ENCODE measurements around the gene ZNF280D.

ZNF280D gene

GRCh38 chr15:56672721-56673120, 60.6 kb downstream of the ZNF280D start:
- Histone ChIP-seq H3K9me3 (ENCODE audit: control insufficient read depth, low read depth, low read length) (no peaks in the 10 kb centered on the region), H3K9ac (ENCODE audit: low read length) (no peak overlapping the region), H3K4me3 (ENCODE audit: low read length) (no peak overlapping the region), H3K4me1 (ENCODE audit: control insufficient read depth, low read depth, low read length) (no peaks in the 10 kb centered on the region), H3K36me3 (ENCODE audit: control insufficient read depth, low read depth, low read length) (no peaks in the 10 kb centered on the region), H3K27me3 (ENCODE audit: control insufficient read depth, insufficient read depth, low read length) (no peaks in the 10 kb centered on the region), H3K27ac (ENCODE audit: low read length) (no peak overlapping the region)

- Histone ChIP-seq H3K9me3 (ENCODE audit: control insufficient read depth, low read depth, low read length) (no peaks in the 10 kb centered on the region), H3K36me3 (ENCODE audit: control insufficient read depth, low read depth, low read length) (no peaks in the 10 kb centered on the region), H3K27me3 (ENCODE audit: control insufficient read depth, insufficient read depth, low read length) (no peaks in the 10 kb centered on the region), H3K4me3 (ENCODE audit: low read length) (no peak overlapping the region), H3K27ac (ENCODE audit: low read length) (no peak overlapping the region), H3K4me1 (ENCODE audit: control insufficient read depth, low read depth, low read length) (no peaks in the 10 kb centered on the region), H3K9ac (ENCODE audit: low read length) (no peak overlapping the region)
Measured at GRCh38 chr15:56667517-56667916, 65.8 kb downstream of the ZNF280D start.

- Histone ChIP-seq H3K9ac (ENCODE audit: low read length) (no peak overlapping the region), H3K36me3 (ENCODE audit: control insufficient read depth, low read depth, low read length) (no peaks in the 10 kb centered on the region), H3K27ac (ENCODE audit: low read length) (no peak overlapping the region), H3K27me3 (ENCODE audit: control insufficient read depth, insufficient read depth, low read length) (no peaks in the 10 kb centered on the region), H3K9me3 (ENCODE audit: control insufficient read depth, low read depth, low read length) (no peaks in the 10 kb centered on the region), H3K4me3 (ENCODE audit: low read length) (no peak overlapping the region), H3K4me1 (ENCODE audit: control insufficient read depth, low read depth, low read length) (no peaks in the 10 kb centered on the region)
Measured at GRCh38 chr15:56660943-56661342, 72.4 kb downstream of the ZNF280D start.

GRCh38 chr15:56659197-56659596, 74.1 kb downstream of the ZNF280D start:
- no peaks in the 10 kb centered on the region for H3K9me3 ChIP-seq (ENCODE audit: control insufficient read depth, low read depth, low read length)
- no peaks in the 10 kb centered on the region for H3K4me1 ChIP-seq (ENCODE audit: control insufficient read depth, low read depth, low read length)
- no peaks in the 10 kb centered on the region for H3K36me3 ChIP-seq (ENCODE audit: control insufficient read depth, low read depth, low read length)
- H3K27ac ChIP-seq (ENCODE audit: low read length), result no peak overlapping the region
- H3K27me3 ChIP-seq (ENCODE audit: control insufficient read depth, insufficient read depth, low read length), result no peaks in the 10 kb centered on the region
- H3K4me3 ChIP-seq (ENCODE audit: low read length), result no peak overlapping the region
- no peak overlapping the region for H3K9ac ChIP-seq (ENCODE audit: low read length)

- Histone ChIP-seq H3K4me3 (ENCODE audit: low read length) (no peak overlapping the region), H3K36me3 (ENCODE audit: control insufficient read depth, low read depth, low read length) (no peaks in the 10 kb centered on the region), H3K27me3 (ENCODE audit: control insufficient read depth, insufficient read depth, low read length) (no peaks in the 10 kb centered on the region), H3K9me3 (ENCODE audit: control insufficient read depth, low read depth, low read length) (no peaks in the 10 kb centered on the region), H3K4me1 (ENCODE audit: control insufficient read depth, low read depth, low read length) (no peaks in the 10 kb centered on the region), H3K9ac (ENCODE audit: low read length) (no peak overlapping the region), H3K27ac (ENCODE audit: low read length) (no peak overlapping the region)
Measured at GRCh38 chr15:56654624-56655023, 78.7 kb downstream of the ZNF280D start.

- H3K9ac ChIP-seq (ENCODE audit: low read length), result no peak overlapping the region
- no peak overlapping the region for H3K27ac ChIP-seq (ENCODE audit: low read length)
- no peaks in the 10 kb centered on the region for H3K9me3 ChIP-seq (ENCODE audit: control insufficient read depth, low read depth, low read length)
- H3K4me3 ChIP-seq (ENCODE audit: low read length), result no peak overlapping the region
- no peaks in the 10 kb centered on the region for H3K4me1 ChIP-seq (ENCODE audit: control insufficient read depth, low read depth, low read length)
- H3K36me3 ChIP-seq (ENCODE audit: control insufficient read depth, low read depth, low read length), result no peaks in the 10 kb centered on the region
- no peaks in the 10 kb centered on the region for H3K27me3 ChIP-seq (ENCODE audit: control insufficient read depth, insufficient read depth, low read length)
Measured at GRCh38 chr15:56654216-56654615, 79.1 kb downstream of the ZNF280D start.

- Histone ChIP-seq H3K27me3 (ENCODE audit: control insufficient read depth, insufficient read depth, low read length) (no peaks in the 10 kb centered on the region), H3K4me3 (ENCODE audit: low read length) (no peak overlapping the region), H3K9me3 (ENCODE audit: control insufficient read depth, low read depth, low read length) (no peaks in the 10 kb centered on the region), H3K36me3 (ENCODE audit: control insufficient read depth, low read depth, low read length) (no peaks in the 10 kb centered on the region), H3K27ac (ENCODE audit: low read length) (no peak overlapping the region), H3K9ac (ENCODE audit: low read length) (no peak overlapping the region), H3K4me1 (ENCODE audit: control insufficient read depth, low read depth, low read length) (no peaks in the 10 kb centered on the region)
Measured at GRCh38 chr15:56653787-56654186, 79.5 kb downstream of the ZNF280D start.

- Histone ChIP-seq H3K27ac (ENCODE audit: low read length) (no peak overlapping the region), H3K9ac (ENCODE audit: low read length) (no peak overlapping the region), H3K27me3 (ENCODE audit: control insufficient read depth, insufficient read depth, low read length) (no peaks in the 10 kb centered on the region), H3K36me3 (ENCODE audit: control insufficient read depth, low read depth, low read length) (no peaks in the 10 kb centered on the region), H3K4me1 (ENCODE audit: control insufficient read depth, low read depth, low read length) (no peaks in the 10 kb centered on the region), H3K4me3 (ENCODE audit: low read length) (no peak overlapping the region), H3K9me3 (ENCODE audit: control insufficient read depth, low read depth, low read length) (no peaks in the 10 kb centered on the region)
Measured at GRCh38 chr15:56653107-56653506, 80.2 kb downstream of the ZNF280D start.

GRCh38 chr15:56648311-56648710, 85.0 kb downstream of the ZNF280D start:
- Histone ChIP-seq H3K27me3 (ENCODE audit: control insufficient read depth, insufficient read depth, low read length) (no peaks in the 10 kb centered on the region), H3K4me3 (ENCODE audit: low read length) (no peak overlapping the region), H3K9ac (ENCODE audit: low read length) (no peak overlapping the region)

GRCh38 chr15:56640549-56640948, 92.8 kb downstream of the ZNF280D start:
- H3K4me1 ChIP-seq (ENCODE audit: control insufficient read depth, low read depth, low read length), result peaks cover 8% of the 10 kb centered on the region
- H3K4me3 ChIP-seq (ENCODE audit: low read length), result no peak overlapping the region
- no peak overlapping the region for H3K27ac ChIP-seq (ENCODE audit: low read length)
- no peaks in the 10 kb centered on the region for H3K27me3 ChIP-seq (ENCODE audit: control insufficient read depth, insufficient read depth, low read length)
- no peak overlapping the region for H3K9ac ChIP-seq (ENCODE audit: low read length)
- no peaks in the 10 kb centered on the region for H3K36me3 ChIP-seq (ENCODE audit: control insufficient read depth, low read depth, low read length)
- H3K9me3 ChIP-seq (ENCODE audit: control insufficient read depth, low read depth, low read length), result no peaks in the 10 kb centered on the region

More at GRCh38 chr15:56648311-56648710, 85.0 kb downstream of the ZNF280D start:
- H3K27ac ChIP-seq (ENCODE audit: low read length), result no peak overlapping the region
- H3K9me3 ChIP-seq (ENCODE audit: control insufficient read depth, low read depth, low read length), result no peaks in the 10 kb centered on the region
- no peaks in the 10 kb centered on the region for H3K4me1 ChIP-seq (ENCODE audit: control insufficient read depth, low read depth, low read length)
- H3K36me3 ChIP-seq (ENCODE audit: control insufficient read depth, low read depth, low read length), result no peaks in the 10 kb centered on the region

- no peaks in the 10 kb centered on the region for H3K36me3 ChIP-seq (ENCODE audit: control insufficient read depth, low read depth, low read length)
- no peaks in the 10 kb centered on the region for H3K9me3 ChIP-seq (ENCODE audit: control insufficient read depth, low read depth, low read length)
- H3K27me3 ChIP-seq (ENCODE audit: control insufficient read depth, insufficient read depth, low read length), result no peaks in the 10 kb centered on the region
- H3K9ac ChIP-seq (ENCODE audit: low read length), result no peak overlapping the region
- H3K4me3 ChIP-seq (ENCODE audit: low read length), result no peak overlapping the region
- H3K4me1 ChIP-seq (ENCODE audit: control insufficient read depth, low read depth, low read length), result peaks cover 8% of the 10 kb centered on the region
- H3K27ac ChIP-seq (ENCODE audit: low read length), result no peak overlapping the region
Measured at GRCh38 chr15:56640127-56640526, 93.2 kb downstream of the ZNF280D start.

- no peak overlapping the region for H3K4me3 ChIP-seq (ENCODE audit: low read length)
- peaks cover 8% of the 10 kb centered on the region for H3K4me1 ChIP-seq (ENCODE audit: control insufficient read depth, low read depth, low read length)
- H3K27me3 ChIP-seq (ENCODE audit: control insufficient read depth, insufficient read depth, low read length), result no peaks in the 10 kb centered on the region
- no peak overlapping the region for H3K9ac ChIP-seq (ENCODE audit: low read length)
- H3K9me3 ChIP-seq (ENCODE audit: control insufficient read depth, low read depth, low read length), result no peaks in the 10 kb centered on the region
- no peaks in the 10 kb centered on the region for H3K36me3 ChIP-seq (ENCODE audit: control insufficient read depth, low read depth, low read length)
- no peak overlapping the region for H3K27ac ChIP-seq (ENCODE audit: low read length)
Measured at GRCh38 chr15:56639631-56640030, 93.7 kb downstream of the ZNF280D start.

All from iPS-18a (cell line).